IMR-90 (cell line): ENCODE results near the gene FTO. TPM values are rescaled to one million over a fixed set of nuclear protein-coding genes. Genes with fewer than 3 reads are reported as not detected.

Experiments used
- ATAC-seq: fragments of 200-7000 bp; cut with Tn5 transposase; 2 replicates; pipeline ENCODE4 v1.9.1; 2020; ENCODE audit warnings: low read depth, mild to moderate bottlenecking, moderate library complexity
- BruUV-seq: library from RNA; stranded (reverse); fragments of 400-500 nt; replicated peaks from 2 replicates; lab custom pipeline; 2021; lab: Mats Ljungman, UMichigan
- CTCF ChIA-PET: fragments of 300-600 bp; formaldehyde crosslinking; extraction: SDS; loops from one replicate; lab custom pipeline; 2021; ENCODE audit warnings: antibody characterized with exemption; lab: Yijun Ruan, JAX
- POLR2A ChIA-PET: fragments of 300-600 bp; sonication (Branson Sonifier 250); formaldehyde crosslinking; loops from one replicate; lab custom pipeline; 2022; ENCODE audit warnings: antibody characterized with exemption; ENCODE audit not compliant: unreplicated experiment; lab: Charles Lee
- DNase-seq: peaks from one replicate; pipeline ENCODE4 v3.0.0; 2013
- H2AFZ ChIP-seq: replicated peaks from 2 replicates; pipeline ENCODE3; 2013; ENCODE audit warnings: low read length, mild to moderate bottlenecking; ENCODE audit not compliant: poor library complexity
- H2AK5ac ChIP-seq: 2 replicates; pipeline ENCODE4 v1.6.1; 2013; ENCODE audit warnings: low read depth, low read length, inconsistent platforms
- H2AK9ac ChIP-seq: replicated peaks from 2 replicates; pipeline ENCODE3; 2013; ENCODE audit warnings: mild to moderate bottlenecking, low read depth, low read length, moderate library complexity; ENCODE audit not compliant: poor library complexity
- H2BK120ac ChIP-seq: 2 replicates; pipeline ENCODE4 v1.6.1; 2013; ENCODE audit warnings: low read depth, low read length, inconsistent platforms
- H2BK15ac ChIP-seq: 3 replicates; pipeline ENCODE4 v1.6.1; 2013; ENCODE audit warnings: low read depth, low read length, inconsistent platforms
- H2BK20ac ChIP-seq: 2 replicates; pipeline ENCODE4 v1.6.1; 2013; ENCODE audit warnings: low read depth, mild to moderate bottlenecking, inconsistent platforms, low read length, moderate library complexity
- H2BK5ac ChIP-seq: 2 replicates; pipeline ENCODE4 v1.6.1; 2013; ENCODE audit warnings: mild to moderate bottlenecking, low read depth, low read length, inconsistent platforms; ENCODE audit not compliant: poor library complexity, severe bottlenecking
- H3K14ac ChIP-seq: replicated peaks from 2 replicates; pipeline ENCODE4 v1.6.1; 2013; ENCODE audit warnings: low read depth, low read length, inconsistent platforms
- H3K18ac ChIP-seq: 2 replicates; pipeline ENCODE4 v1.6.1; 2013; ENCODE audit warnings: low read depth, low read length, control low read depth
- H3K23ac ChIP-seq: 2 replicates; pipeline ENCODE4 v1.6.1; 2013; ENCODE audit warnings: low read depth, low read length, inconsistent platforms
- H3K27ac ChIP-seq: 2 replicates; pipeline ENCODE4 v1.5.1; 2013; ENCODE audit warnings: mild to moderate bottlenecking, control low read depth, low read length; ENCODE audit not compliant: insufficient read depth
- H3K27me3 ChIP-seq: 2 replicates; pipeline ENCODE4 v1.6.1; 2013; ENCODE audit warnings: low read length; ENCODE audit not compliant: control insufficient read depth, insufficient read depth
- H3K36me3 ChIP-seq: 2 replicates; pipeline ENCODE4 v1.6.1; 2013; ENCODE audit warnings: low read length, mixed read lengths; ENCODE audit not compliant: control insufficient read depth, insufficient read depth
- H3K4ac ChIP-seq: 2 replicates; pipeline ENCODE4 v1.6.1; 2013; ENCODE audit warnings: low read depth, low read length, inconsistent platforms
- H3K4me1 ChIP-seq: 2 replicates; pipeline ENCODE4 v1.6.1; 2013; ENCODE audit warnings: low read length, mixed read lengths; ENCODE audit not compliant: control insufficient read depth, insufficient read depth
- H3K4me2 ChIP-seq: 2 replicates; pipeline ENCODE4 v1.6.1; 2013; ENCODE audit warnings: low read depth, mild to moderate bottlenecking, control low read depth, low read length, moderate library complexity
- H3K4me3 ChIP-seq: 2 replicates; pipeline ENCODE4 v1.5.1; 2013; ENCODE audit warnings: low read depth, mild to moderate bottlenecking, control low read depth, low read length, moderate library complexity; ENCODE audit not compliant: insufficient read depth
- H3K56ac ChIP-seq: 2 replicates; pipeline ENCODE4 v1.6.1; 2013; ENCODE audit warnings: low read length, inconsistent platforms; ENCODE audit not compliant: insufficient read depth; ENCODE audit errors: extremely low read depth
- H3K79me1 ChIP-seq, 2 experiments: 2 replicates each; pipeline ENCODE4 v1.6.1; 2013; ENCODE audit warnings: low read length in 2 of 2, inconsistent platforms in 1 of 2, low read depth in 1 of 2
- H3K9ac ChIP-seq: 2 replicates; pipeline ENCODE4 v1.6.1; 2013; ENCODE audit warnings: low read depth, low read length, control low read depth
- H3K9me1 ChIP-seq: 2 replicates; pipeline ENCODE4 v1.6.1; 2013; ENCODE audit warnings: low read length, inconsistent platforms; ENCODE audit not compliant: insufficient read depth
- H3K9me3 ChIP-seq: 2 replicates; pipeline ENCODE4 v1.6.1; 2013; ENCODE audit warnings: low read length; ENCODE audit not compliant: control insufficient read depth, insufficient read depth
- H4K20me1 ChIP-seq: 2 replicates; pipeline ENCODE4 v1.6.1; 2013; ENCODE audit warnings: low read length, inconsistent platforms; ENCODE audit not compliant: insufficient read depth
- H4K5ac ChIP-seq: 2 replicates; pipeline ENCODE4 v1.6.1; 2013; ENCODE audit warnings: mild to moderate bottlenecking, low read depth, low read length, control low read depth
- H4K8ac ChIP-seq, 2 experiments: 2 replicates each; pipeline ENCODE4 v1.6.1; 2013; ENCODE audit warnings: low read depth in 2 of 2, low read length in 2 of 2, control low read depth in 1 of 2, inconsistent platforms in 1 of 2
- H4K91ac ChIP-seq: 2 replicates; pipeline ENCODE4 v1.6.1; 2013; ENCODE audit warnings: low read depth, low read length, inconsistent platforms; ENCODE audit not compliant: insufficient read depth
- BHLHE40 ChIP-seq: fragments of 150-350 bp; IDR thresholded peaks from 2 replicates; pipeline ENCODE4 v1.6.1; 2016; ENCODE audit warnings: mild to moderate bottlenecking, low read depth, low read length
- CEBPB ChIP-seq: IDR thresholded peaks from 2 replicates; pipeline ENCODE4 v1.6.1; 2012; ENCODE audit warnings: low read depth, low read length, improper control_type of control experiment
- CHD1 ChIP-seq: IDR thresholded peaks from 2 replicates; pipeline ENCODE4 v1.6.1; 2012; ENCODE audit warnings: low read depth, low read length, improper control_type of control experiment
- FOS ChIP-seq: fragments of 150-350 bp; IDR thresholded peaks from 2 replicates; pipeline ENCODE4 v1.6.1; 2016; ENCODE audit warnings: low read depth, low read length
- MAFK ChIP-seq: IDR thresholded peaks from 2 replicates; pipeline ENCODE4 v1.6.1; 2012; ENCODE audit warnings: low read depth, low read length, improper control_type of control experiment
- MAZ ChIP-seq: IDR thresholded peaks from 2 replicates; pipeline ENCODE4 v1.6.1; 2012; ENCODE audit warnings: low read depth, mild to moderate bottlenecking, low read length, improper control_type of control experiment, moderate library complexity, borderline replicate concordance
- MXI1 ChIP-seq: IDR thresholded peaks from 2 replicates; pipeline ENCODE4 v1.6.1; 2012; ENCODE audit warnings: low read depth, mild to moderate bottlenecking, low read length, moderate library complexity, borderline replicate concordance
- RAD21 ChIP-seq: IDR thresholded peaks from 2 replicates; pipeline ENCODE4 v1.6.1; 2012; ENCODE audit warnings: low read length, improper control_type of control experiment
- RCOR1 ChIP-seq: IDR thresholded peaks from 2 replicates; pipeline ENCODE4 v1.6.1; 2012; ENCODE audit warnings: mild to moderate bottlenecking, low read length, improper control_type of control experiment; ENCODE audit not compliant: insufficient replicate concordance
- RFX5 ChIP-seq: IDR thresholded peaks from 2 replicates; pipeline ENCODE4 v1.8.0; 2012; ENCODE audit warnings: low read depth, mild to moderate bottlenecking, low read length, moderate library complexity
- WGBS, 2 experiments: methylation state at CpG; one replicate each; pipeline versions ENCODE4 v1.1.5 to v1.1.7; 2013; ENCODE audit warnings: missing lambda C conversion rate in 2 of 2; ENCODE audit not compliant: insufficient read length in 1 of 2; ENCODE audit errors: extremely low coverage in 2 of 2; 5-methylcytosine and 5-hydroxymethylcytosine counted together
- dilution Hi-C: fragments of 300-500 bp; cut with HindIII; formaldehyde crosslinking; loops from one replicate; pipeline ENCODE4 v1.14.3; 2018; ENCODE audit warnings: low sequenced_read_pairs; ENCODE audit not compliant: unreplicated experiment
- in situ Hi-C: fragments of 300-500 bp; cut with MboI; formaldehyde crosslinking; loops from 3 replicates; pipeline ENCODE4 v1.14.3; 2019; ENCODE audit warnings: low sequenced_read_pairs, inconsistent platforms, mixed read lengths
- intact Hi-C: fragments of 100-400 bp; cut with micrococcal nuclease; formaldehyde crosslinking; loops from 2 replicates; pipeline ENCODE4 v1.10.0; 2022
- polyA plus RNA-seq, 3 experiments: library from polyadenylated mRNA; depleted of rRNA; stranded (reverse); fragments of >200 nt; gene quantifications; 2 replicates each; pipeline ENCODE4 v1.2.3, GENCODE V29; 2012; ENCODE audit warnings: low replicate concordance in 1 of 3
- total RNA-seq: library from RNA; depleted of rRNA; stranded (reverse); fragments of >200 nt; gene quantifications from 2 replicates; pipeline ENCODE4 v1.2.3, GENCODE V29; 2012
- TF ChIP-seq, protein P1 (sequence below): conservative IDR thresholded peaks from 2 replicates; pipeline ENCODE4 v1.5.1; 2012; ENCODE audit warnings: mild to moderate bottlenecking, low read depth, low read length, improper control_type of control experiment
- TF ChIP-seq, protein P2 (sequence below): fragments of 150-350 bp; IDR thresholded peaks from 2 replicates; pipeline ENCODE4 v1.6.1; 2016; ENCODE audit warnings: low read depth, mild to moderate bottlenecking, low read length, moderate library complexity, borderline replicate concordance
- TF ChIP-seq, protein P3 (sequence below): fragments of 150-350 bp; IDR thresholded peaks from 2 replicates; pipeline ENCODE4 v1.6.1; 2017; ENCODE audit warnings: mild to moderate bottlenecking, antibody characterized with exemption, low read length, low read depth

FTO gene
- total and polyA plus RNA-seq, 2 of the 4 experiments (the other 2 are of a cell fraction) = 70.3 to 132 TPM

DNA sequence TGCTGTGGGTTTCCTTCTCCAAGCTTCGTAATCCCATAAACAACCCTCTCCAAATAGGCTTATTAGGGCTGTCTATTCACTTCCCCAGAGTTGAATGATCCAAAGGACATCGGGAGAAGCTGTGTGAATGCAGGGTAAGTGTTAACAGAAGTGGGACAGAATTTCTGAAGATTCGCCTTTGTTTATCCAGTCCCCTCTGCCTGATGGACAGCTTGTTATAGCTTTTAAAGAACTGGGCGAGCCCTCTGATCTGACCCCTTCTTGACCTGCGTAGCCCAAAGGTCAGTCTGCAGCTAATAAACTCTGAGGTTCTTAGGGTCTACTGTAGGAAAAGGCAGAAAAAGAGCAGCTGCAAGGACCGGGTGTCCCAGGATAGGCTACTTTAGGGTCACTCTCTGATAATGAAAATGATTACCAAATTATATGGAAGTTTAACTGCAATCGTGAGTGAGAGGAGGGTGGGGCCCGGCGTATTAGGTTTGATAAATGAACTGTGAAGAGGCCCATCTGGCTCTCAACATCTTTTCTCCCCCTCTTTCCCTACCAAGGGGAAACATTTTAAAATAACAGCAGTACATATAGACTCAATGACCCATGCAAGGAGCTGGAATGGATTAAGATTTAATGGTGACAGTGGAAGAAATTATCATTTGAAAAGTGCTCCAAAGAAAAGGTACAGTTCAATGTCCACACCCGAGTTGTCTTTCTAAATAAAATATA is 233.4 kb downstream of the FTO start:
- H3K9me1 ChIP-seq = 0 out of 2 replicates have a peak, but pooled peaks cover 3% of the 10 kb centered on the region
- H2AK5ac ChIP-seq = no peak overlapping the region
- no TSS peak for BruUV-seq
- dilution Hi-C loops = no loop called here
- no peak overlapping the region for H2BK15ac ChIP-seq
- no peak overlapping the region for H2BK120ac ChIP-seq
- no peak overlapping the region for H3K27ac ChIP-seq
- no peaks in the 10 kb centered on the region for H3K4me1 ChIP-seq
- no peak overlapping the region for H3K4ac ChIP-seq
- no peak overlapping the region for H4K8ac ChIP-seq
- no CpG with 5 or more reads among the region's 10 CpGs for WGBS, 2 experiments
- no peak overlapping the region for H3K18ac ChIP-seq
- TF ChIP-seq RFX5 (no peak), RCOR1 (no peak), CEBPB (no peak), CHD1 (no peak), BHLHE40 (no peak), MXI1 (no peak), MAFK (no peak), MAZ (no peak), FOS (no peak), RAD21 (no peak)
- TF ChIP-seq, protein P1, sequence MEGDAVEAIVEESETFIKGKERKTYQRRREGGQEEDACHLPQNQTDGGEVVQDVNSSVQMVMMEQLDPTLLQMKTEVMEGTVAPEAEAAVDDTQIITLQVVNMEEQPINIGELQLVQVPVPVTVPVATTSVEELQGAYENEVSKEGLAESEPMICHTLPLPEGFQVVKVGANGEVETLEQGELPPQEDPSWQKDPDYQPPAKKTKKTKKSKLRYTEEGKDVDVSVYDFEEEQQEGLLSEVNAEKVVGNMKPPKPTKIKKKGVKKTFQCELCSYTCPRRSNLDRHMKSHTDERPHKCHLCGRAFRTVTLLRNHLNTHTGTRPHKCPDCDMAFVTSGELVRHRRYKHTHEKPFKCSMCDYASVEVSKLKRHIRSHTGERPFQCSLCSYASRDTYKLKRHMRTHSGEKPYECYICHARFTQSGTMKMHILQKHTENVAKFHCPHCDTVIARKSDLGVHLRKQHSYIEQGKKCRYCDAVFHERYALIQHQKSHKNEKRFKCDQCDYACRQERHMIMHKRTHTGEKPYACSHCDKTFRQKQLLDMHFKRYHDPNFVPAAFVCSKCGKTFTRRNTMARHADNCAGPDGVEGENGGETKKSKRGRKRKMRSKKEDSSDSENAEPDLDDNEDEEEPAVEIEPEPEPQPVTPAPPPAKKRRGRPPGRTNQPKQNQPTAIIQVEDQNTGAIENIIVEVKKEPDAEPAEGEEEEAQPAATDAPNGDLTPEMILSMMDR = no peak
- TF ChIP-seq, protein P2, sequence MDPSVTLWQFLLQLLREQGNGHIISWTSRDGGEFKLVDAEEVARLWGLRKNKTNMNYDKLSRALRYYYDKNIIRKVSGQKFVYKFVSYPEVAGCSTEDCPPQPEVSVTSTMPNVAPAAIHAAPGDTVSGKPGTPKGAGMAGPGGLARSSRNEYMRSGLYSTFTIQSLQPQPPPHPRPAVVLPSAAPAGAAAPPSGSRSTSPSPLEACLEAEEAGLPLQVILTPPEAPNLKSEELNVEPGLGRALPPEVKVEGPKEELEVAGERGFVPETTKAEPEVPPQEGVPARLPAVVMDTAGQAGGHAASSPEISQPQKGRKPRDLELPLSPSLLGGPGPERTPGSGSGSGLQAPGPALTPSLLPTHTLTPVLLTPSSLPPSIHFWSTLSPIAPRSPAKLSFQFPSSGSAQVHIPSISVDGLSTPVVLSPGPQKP = no peak
- TF ChIP-seq, protein P3, sequence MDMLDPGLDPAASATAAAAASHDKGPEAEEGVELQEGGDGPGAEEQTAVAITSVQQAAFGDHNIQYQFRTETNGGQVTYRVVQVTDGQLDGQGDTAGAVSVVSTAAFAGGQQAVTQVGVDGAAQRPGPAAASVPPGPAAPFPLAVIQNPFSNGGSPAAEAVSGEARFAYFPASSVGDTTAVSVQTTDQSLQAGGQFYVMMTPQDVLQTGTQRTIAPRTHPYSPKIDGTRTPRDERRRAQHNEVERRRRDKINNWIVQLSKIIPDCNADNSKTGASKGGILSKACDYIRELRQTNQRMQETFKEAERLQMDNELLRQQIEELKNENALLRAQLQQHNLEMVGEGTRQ = no peak
- no peak overlapping the region for H2BK5ac ChIP-seq
- no peak overlapping the region for H3K56ac ChIP-seq
- ATAC-seq = no peak
- intact Hi-C loops = no loop called here
- H3K9me3 ChIP-seq = no peaks in the 10 kb centered on the region
- no peak overlapping the region for H3K14ac ChIP-seq
- no peak overlapping the region for H2BK20ac ChIP-seq
- H2AK9ac ChIP-seq = no peak overlapping the region
- no peak overlapping the region for H3K4me3 ChIP-seq
- no peak overlapping the region for H3K4me2 ChIP-seq
- peaks cover 5% of the 10 kb centered on the region; the same call in 1 of the 2 replicates for H3K36me3 ChIP-seq
- no peak overlapping the region for H4K91ac ChIP-seq
- POLR2A ChIA-PET = no interaction called here
- no peak overlapping the region; the same call in 1 of the 2 replicates for H3K23ac ChIP-seq
- no peaks in the 10 kb centered on the region for H3K27me3 ChIP-seq
- no peak overlapping the region for H3K9ac ChIP-seq
- no peaks in the 10 kb centered on the region for H4K20me1 ChIP-seq
- DNase-seq = no peak
- CTCF ChIA-PET = interaction anchor here (0.6 to 1.3 kb wide), 2 partner anchors 10 to 607 kb away, joined by 3 to 4 read pairs; no protein-coding TSS in a partner anchor
- no peak overlapping the region for H2AFZ ChIP-seq
- H3K79me1 ChIP-seq = no peaks in the 10 kb centered on the region; a peak in 2 of 4 replicates
- H4K5ac ChIP-seq = no peak overlapping the region
- in situ Hi-C loops = no loop called here
